Colon (tissue), 2 donors: ENCODE results near the gene CCDC85B.
"Not testable (repeated sequence)": the region's sequence is repeated elsewhere in the genome, so short reads cannot be mapped to it uniquely, and the experiment has no call there.

Experiments
- FAIRE-seq: peaks from 2 replicates; lab custom pipeline; 2012; peaks lifted over from hg19 to GRCh38; lab: Jason Lieb, UNC
- donor health status: control.
- donor health status: control.

CCDC85B gene

DNA sequence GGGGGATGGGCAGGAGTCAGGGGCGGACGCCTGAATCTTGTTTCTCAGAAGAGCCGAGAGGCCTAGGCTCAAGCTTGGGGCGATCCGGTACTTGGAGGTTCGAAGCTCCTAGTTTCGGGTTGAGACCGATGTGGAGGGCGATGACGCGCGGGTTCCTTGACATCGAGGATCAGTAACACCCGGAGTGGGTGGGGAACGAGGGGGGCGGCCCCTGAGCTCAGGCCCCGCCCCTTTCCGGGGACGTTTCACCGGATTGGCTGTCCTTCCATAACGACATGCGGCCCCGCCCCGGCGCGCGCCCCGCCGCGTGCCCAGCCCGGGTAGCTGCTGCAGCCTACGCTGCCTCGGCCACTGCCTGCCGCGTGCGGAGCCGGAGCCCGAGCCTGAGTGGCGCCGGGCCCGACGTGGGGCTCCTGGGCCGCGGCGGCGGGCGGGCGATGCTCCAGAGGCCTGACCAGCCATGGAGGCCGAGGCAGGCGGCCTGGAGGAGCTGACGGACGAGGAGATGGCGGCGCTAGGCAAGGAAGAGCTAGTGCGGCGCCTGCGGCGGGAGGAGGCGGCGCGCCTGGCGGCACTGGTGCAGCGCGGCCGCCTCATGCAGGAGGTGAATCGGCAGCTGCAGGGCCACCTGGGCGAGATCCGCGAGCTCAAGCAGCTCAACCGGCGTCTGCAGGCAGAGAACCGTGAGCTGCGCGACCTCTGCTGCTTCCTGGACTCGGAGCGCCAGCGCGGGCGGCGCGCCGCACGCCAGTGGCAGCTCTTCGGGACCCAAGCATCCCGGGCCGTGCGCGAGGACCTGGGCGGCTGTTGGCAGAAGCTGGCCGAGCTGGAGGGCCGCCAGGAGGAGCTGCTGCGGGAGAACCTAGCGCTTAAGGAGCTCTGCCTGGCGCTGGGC is at the start of gene CCDC85B:
CCDC85B (plus strand) TSS at position 350 of the 895 bp plus-strand sequence; CDS start at position 461, 111 bp downstream.
- FAIRE-seq = no peak

DNA sequence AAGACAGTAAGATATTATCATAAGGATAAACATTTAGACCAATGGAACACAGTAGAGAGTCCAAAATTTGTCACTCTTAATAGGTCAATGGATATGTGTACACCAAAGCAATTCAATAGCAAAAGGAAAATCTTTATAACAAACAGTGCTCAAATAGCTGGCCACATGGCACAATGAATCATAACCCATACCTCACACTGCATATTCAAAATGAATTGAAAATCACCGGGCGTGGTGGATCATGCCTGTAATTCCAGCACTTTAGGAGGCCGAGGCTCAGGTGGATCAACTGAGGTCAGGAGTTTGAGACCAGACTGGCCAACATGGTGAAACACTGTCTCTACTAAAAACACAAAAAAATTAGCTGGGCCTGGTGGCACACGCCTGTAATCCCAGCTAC is 48.3 kb upstream of the CCDC85B start:
- no peak for FAIRE-seq

DNA sequence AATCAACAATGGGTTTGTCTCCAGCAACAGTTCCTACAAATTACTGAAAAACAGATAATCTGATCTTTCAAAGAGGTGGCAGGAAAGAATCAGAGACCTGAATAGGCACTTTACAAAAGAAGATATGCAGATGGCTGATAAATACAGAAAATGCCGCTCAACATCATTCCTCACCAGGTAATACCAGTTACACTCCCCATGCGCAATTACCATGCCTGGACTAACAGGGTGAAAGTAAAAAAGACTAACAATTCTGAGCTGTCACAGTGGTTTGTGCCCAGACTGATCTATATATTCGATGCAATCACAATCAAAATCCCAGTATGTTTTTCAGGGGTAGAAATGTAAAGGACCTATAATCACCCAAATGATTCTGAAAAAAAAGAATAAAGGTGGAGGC is 46.7 kb upstream of the CCDC85B start:
- no peak for FAIRE-seq

DNA sequence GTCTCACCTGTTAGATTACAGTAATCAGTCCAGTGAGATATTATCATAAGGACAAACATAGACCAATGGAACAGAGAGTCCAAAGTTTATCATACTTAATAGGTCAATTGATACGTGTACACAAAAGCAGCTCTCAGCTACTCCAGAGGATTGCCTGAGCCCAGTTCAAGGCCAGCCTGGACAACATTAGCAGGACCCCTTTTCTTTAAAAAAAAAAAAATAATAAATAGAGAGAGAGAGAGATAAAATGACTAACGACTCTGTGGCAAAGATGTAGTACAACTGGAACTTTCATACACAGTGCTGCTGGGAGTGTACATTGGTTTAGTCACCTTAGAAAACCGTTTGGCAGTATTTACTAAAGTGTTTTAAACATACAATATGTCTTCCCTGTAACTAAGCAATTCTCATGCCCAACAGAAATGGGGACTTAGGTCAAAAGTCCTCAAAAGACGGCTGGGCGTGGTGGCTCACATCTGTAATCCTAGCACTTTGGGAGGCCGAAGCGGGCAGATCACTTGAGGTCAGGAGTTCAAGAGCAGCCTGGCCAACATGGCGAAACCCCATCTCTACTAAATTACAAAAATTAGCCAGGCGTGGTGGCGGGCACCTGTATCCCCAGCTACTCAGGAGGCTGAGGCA is 46.1 kb upstream of the CCDC85B start:
- no peak for FAIRE-seq

DNA sequence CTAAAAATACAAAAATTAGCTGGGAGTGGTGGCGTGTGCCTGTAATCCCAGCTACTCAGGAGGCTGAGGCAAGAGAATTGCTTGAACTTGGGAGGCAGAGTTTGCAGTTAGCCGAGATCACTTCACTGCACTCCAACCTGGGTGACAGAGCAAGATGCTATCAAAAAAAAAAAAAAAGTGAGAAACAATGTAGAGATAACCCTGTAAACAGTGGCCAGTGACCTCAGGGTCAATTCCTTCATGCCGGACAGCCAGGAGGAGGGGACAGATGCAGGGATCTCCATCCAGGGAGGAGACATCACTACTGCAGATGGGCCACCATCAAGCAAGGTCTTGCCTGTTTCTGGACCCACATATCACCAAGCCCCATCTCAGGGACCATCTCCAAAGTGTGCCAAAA is 42.7 kb upstream of the CCDC85B start:
- FAIRE-seq = no peak

DNA sequence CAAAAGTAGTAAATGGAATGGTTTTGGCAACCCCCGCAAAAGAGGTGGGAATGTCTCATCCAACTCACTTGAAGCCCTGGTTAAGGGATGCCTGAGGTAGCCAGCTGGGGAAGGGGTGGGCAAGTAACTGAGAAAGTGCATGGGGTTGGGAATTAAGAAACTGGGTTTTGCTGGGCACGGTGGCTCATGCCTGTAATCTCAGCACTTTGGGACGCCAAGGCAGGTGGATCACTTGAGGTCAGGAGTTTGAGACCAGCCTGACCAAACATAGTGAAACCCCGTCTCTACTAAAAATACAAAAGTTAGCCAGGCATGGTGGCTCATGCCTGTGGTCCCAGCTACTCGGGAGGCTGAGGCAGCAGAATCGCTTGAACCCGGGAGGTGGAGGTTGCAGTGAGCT is 41.8 kb upstream of the CCDC85B start:
- FAIRE-seq = not testable (repeated sequence)

DNA sequence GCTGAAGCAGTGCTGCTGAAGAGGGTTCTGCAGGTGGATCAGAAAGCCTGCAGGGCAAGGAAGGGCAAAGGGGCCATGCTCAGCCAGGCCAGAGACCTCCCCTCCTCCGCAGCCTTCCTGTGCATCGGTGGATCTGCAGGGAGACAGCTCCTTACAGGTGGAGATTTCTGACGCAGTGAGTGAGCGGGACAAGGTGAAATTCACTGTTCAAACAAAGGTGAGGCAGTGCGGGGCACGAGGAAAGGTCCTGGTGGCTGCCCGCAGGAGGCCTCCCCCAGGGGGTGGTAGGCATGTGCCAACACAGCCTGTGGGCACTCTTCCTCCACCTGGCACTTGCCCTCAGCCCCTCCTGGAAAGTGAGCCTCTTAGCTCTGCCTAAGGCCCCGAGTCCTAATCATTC is 41.1 kb upstream of the CCDC85B start:
- no peak for FAIRE-seq

DNA sequence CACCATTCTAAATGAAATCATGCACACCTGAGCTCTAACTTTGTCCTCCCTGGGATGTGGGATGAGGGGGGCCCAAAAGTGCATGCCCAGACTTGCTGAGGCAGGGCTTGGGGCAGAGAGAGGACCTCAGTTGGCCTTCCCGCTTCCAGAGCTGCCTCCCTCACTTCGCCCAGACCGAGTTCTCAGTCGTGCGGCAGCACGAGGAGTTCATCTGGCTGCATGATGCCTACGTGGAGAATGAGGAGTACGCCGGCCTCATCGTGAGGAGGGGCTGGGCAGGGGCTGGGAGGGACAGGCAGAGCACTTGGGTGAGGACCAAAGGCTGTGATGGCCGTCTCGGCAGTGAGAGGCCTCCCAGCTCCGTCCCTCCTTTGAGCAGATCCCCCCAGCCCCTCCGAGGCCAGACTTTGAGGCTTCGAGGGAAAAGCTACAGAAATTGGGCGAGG is 40.7 kb upstream of the CCDC85B start:
- no peak for FAIRE-seq

DNA sequence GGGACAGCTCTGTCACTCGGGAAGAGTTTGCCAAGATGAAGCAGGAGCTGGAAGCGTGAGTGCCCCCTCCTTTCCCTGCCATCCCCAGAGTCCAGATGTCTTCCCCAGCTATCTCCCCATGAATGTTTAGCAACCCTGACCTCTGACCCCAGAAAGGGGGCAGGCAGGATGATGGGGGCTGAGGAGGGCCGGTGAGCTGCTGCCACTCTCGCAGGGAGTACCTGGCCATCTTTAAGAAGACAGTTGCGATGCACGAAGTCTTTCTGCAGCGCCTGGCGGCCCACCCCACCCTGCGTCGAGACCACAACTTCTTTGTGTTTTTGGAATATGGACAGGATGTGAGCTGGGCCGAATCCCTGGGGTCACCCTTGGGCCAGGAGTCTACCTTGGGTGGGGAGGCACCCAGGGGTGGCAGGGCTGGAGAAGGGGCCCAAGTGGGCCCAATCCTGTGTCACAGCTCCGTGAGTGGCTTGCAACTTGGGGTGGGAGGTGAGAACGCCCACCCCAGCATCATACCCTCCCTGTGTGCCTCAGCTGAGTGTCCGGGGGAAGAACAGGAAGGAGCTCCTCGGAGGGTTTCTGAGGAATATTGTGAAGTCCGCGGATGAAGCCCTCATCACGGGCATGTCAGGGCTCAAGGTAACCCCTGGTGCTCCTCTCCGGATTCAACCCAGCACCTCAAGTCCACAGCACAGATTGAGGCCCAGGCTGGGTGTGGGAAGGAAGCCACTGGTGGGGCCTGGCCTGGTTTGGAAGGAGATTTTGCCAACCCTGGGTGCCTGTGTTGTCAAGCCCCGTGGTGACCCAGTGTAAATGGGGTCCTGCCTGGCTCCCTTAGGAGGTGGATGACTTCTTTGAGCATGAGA is 40.0 kb upstream of the CCDC85B start:
- FAIRE-seq = no peak

DNA sequence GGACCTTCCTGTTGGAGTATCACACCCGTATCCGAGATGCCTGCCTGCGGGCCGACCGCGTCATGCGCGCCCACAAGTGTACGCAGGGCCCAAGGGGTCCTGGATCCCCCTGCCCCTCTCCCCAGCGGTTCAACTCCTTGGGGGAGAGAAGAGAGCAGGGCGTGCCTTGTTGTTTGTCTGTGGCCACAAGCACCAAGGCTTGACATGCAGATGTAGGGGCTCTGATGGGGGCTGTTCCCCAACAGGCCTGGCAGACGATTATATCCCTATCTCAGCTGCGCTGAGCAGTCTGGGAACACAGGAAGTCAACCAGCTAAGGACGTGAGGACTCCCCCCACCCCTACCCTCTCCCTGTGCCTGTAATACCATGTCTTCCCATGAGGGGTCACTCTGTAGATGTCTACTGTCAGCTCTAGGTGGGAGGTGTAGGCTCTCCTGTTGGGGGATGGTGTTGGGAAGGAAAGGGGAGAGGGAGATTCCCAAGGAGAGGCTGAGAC is 39.3 kb upstream of the CCDC85B start:
- no peak for FAIRE-seq

DNA sequence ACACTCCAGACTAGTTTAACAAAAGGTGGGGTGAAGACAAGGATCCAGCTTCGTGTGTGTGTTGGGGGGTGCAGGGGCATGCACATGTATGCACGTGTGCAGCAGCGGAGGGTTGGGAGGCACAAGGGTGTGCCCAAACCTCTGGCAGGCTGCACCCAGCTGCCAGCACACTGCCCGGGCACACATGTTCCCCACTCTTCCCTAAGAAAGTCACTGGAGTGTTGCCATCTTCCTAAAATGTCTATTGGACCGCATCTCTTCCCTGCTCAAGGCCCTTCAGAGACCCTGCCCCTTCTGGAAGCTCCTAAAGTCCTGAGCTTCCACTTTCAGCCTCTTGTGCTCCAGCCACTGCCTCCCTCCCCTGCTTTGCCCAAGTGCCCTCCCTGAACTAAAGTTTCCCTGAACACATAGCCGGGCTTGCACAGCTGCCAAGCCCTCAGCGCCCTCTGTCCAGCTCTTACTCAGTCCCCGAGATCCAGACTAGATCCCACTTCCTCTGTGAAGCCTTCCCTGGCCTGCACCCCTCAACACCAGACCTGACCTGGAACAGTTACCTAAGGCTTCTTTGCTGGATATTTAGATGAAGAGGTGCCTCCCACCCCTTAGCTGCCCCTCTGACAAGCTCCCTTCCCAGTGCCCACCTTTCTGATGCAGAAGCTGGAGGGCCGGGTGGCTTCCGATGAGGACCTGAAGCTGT is 38.5 kb upstream of the CCDC85B start:
- no peak for FAIRE-seq

DNA sequence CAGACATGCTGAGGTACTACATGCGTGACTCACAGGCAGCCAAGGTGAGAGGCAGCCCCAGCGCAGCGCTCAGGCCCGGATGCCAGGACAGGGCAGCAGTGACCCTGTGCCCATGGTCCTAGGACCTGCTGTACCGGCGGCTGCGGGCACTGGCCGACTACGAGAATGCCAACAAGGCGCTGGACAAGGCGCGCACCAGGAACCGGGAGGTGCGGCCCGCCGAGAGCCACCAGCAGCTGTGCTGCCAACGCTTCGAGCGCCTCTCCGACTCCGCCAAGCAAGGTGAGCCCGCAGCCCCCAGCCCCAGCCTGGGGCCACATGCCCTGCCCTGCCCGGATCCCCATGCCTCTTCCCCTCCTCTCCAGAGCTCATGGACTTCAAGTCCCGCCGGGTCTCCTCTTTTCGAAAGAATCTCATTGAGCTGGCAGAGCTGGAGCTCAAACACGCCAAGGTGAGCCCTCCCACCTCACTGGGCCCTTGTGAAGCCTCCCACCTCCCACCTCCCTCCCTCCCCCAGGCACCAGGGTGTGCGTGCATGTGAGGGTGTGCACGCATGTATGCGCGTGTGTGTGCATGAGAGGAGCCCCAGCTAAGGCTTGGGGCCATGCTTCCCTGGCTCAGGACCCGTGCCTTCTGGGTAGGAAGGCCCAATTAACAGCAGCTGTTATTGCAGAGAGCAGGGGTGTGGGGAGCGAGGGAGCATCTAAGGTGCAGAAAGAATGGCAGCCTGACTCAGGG is 37.8 kb upstream of the CCDC85B start:
- no peak for FAIRE-seq

DNA sequence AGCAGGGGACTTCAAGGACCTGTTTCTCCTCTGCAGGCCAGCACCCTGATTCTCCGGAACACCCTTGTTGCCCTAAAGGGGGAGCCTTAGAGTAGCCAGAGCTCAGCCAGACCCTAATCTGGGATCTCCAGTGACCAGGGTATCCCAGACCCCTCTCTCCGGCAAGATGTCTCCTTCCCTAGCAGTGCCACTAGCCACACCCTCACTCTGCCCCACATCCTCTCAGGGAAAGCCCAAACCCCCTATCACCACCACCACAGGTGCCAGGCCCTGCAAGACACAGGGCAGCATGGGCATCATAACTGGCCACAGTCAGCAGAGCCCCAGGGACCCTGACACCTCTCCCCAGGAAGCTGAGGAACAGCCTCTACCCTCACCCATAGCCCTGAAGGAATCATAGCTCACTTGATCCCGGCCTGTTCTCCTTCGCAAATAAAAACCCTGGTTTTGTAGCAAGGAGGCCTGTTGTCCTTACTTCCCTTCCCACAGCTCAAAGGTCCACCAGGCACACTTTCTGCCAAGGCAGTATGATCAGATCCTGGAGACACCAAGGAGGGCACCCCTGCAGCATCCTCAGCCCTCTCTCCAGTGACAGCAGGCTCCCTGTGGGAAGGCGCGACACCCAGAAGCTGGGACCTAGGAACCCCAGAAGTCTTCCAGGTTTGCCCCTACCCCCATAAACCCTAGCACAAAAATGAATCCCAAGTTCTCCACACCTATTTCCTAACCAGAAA is 37.1 kb upstream of the CCDC85B start:
- FAIRE-seq = no peak

DNA sequence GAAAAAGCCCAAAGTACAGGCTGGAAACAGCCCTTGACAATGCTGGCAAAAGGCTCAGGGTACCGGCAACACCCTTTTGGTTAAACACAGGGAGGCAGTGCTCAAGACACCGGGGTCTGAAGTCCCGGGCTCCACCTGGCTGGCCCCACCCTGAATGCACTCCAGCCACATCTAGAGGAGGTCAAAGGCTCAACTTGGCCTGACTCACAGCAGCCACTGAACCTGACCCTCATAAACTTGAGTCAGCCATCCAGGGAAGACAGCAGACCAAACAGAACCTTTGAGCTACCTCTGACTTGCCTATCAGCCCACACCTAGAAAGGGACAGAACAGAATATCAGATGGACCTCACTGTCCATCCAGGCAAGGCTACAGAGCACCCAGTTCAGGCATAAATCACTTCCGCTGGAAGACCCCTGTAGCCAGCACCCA is 36.3 kb upstream of the CCDC85B start:
- FAIRE-seq = no peak

DNA sequence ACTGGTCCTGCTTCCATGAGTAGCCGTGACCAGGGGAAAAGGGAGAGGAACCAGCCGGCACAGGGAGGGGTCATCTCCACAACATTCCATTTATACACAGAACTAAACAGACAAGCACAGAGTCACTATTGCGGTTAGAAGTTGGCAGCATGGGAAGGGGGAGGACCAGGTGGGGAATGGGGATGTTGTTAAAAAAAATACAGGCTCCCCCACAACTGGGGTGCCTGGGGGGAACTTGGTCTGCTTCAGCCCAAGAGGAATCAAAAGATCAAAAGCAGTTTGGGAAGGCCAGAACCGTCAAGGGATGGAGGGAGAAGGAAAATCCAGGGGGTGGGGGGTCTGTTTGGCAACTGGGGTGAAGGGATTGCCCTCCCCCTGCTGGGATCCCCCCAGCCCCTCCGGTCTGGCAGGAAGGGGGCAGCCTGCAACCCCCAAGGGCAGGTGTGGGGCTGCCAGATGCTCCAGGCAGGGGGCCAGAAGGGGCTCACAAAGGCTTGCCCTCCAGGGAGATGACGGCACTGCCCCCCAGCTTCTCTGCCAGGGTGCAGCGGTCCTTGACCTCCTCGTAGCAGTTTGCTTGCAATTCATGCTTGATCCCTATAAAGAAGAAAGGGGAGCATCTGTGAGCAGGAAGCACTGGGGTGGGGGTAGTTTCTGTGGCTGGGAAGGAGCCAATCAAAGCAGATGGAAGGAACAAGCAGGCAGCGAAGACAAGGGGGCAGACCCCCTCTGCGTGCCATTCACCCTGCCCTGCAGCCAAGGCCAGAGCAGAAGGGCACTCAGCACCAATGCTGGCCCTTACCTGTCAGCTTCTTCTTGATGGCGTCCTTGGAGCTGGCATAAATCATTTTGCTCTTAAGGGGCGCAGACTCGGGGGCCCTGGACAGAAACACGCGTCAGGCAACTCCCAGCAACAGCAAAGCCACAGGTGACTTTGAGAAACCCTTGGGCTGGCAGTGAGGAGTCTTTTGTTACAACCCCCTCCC is 35.3 kb upstream of the CCDC85B start:
- FAIRE-seq = no peak

DNA sequence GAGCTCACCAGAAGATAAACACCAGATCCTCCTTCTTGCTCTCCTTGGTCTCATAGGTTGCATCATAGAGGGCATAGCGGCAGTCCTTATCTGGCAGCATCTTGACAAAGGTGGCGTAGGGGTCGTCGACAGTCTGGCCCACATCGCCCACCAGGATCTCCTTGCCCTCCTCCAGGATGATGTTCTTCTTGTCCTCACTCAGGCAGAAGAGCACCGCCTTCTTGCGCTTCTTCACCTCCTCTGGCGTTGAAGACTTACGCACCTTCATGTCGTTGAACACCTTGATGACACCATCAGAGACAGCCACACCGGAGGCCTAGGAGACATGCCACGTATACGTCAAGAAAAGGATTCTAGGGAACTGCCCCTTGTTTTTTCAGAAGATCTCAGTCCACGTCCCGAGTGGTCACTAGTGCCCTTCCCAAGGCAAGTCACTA is 34.5 kb upstream of the CCDC85B start:
- no peak for FAIRE-seq

DNA sequence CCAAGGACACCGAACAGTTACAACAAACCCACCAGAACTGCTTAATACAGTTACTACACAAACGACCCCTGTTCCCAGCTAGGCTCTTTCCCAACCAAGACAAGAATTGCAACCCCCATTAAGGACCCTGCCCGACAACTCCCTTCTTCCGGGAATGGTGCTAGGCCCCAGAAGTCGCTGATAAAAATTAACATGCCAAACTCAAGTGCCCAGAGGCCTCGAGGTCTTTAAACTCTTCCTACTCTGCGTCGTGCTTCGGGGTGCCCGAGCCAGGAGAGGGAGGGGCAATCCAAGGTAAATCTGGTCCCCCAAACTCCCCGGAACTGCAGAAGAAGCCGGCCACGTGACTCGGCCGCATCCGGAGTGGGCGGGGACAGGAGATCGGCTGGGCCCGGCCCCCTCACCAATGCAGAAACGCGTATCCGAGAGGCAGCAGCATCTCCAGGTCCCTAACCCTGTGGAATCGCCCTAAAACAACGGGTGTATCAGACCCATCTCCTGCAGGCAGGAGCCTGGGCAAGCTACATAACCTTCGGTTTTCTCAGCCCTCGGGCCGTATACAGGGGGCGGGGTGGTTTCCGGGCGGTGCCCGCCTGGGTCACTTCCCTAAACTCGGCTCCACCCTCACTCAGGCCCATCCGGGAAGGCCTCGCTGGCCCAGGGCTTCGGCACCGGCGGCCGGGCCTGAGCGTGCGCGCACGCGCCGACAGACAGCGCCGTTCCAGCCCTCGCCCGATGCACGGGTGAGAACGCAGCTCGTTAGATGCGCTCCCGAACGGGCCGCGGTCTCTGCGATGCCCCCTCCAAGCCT is 33.6 kb upstream of the CCDC85B start:
- FAIRE-seq = no peak

DNA sequence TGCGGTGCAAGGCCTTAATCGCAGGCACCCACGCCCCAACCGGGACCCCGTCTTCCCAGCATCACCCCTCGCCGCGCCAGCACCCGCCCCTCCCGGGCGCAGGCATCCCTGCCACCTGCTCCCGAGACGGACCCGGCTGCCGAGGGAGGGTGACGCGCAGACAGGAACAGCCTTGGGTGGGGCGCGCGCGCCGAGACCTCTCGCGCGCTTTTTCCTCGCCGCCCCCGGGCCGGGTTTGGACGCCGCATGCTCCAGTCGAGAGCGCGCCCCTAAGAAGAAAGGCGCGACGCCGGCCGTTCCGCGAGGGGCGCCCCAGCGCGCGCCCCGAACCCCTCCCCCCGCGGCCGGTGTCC is 33.0 kb upstream of the CCDC85B start:
- FAIRE-seq = no peak
